IMR-90 (cell line): Measurements from ENCODE around the gene TSSK3. TPM values are rescaled to one million over a fixed set of nuclear protein-coding genes. Genes with fewer than 3 reads are reported as not detected.

Experiments used
- ATAC-seq: fragments of 200-7000 bp; cut with Tn5 transposase; 2 replicates; pipeline ENCODE4 v1.9.1; 2020; ENCODE audit warnings: low read depth, mild to moderate bottlenecking, moderate library complexity
- BruUV-seq: library from RNA; stranded (reverse); fragments of 400-500 nt; replicated peaks from 2 replicates; lab custom pipeline; 2021; lab: Mats Ljungman, UMichigan
- CTCF ChIA-PET: fragments of 300-600 bp; formaldehyde crosslinking; extraction: SDS; loops from one replicate; lab custom pipeline; 2021; ENCODE audit warnings: antibody characterized with exemption; lab: Yijun Ruan, JAX
- POLR2A ChIA-PET: fragments of 300-600 bp; sonication (Branson Sonifier 250); formaldehyde crosslinking; loops from one replicate; lab custom pipeline; 2022; ENCODE audit warnings: antibody characterized with exemption; ENCODE audit not compliant: unreplicated experiment; lab: Charles Lee
- DNase-seq: peaks from one replicate; pipeline ENCODE4 v3.0.0; 2013
- H2AFZ ChIP-seq: replicated peaks from 2 replicates; pipeline ENCODE3; 2013; ENCODE audit warnings: low read length, mild to moderate bottlenecking; ENCODE audit not compliant: poor library complexity
- H2AK5ac ChIP-seq: 2 replicates; pipeline ENCODE4 v1.6.1; 2013; ENCODE audit warnings: low read depth, low read length, inconsistent platforms
- H2AK9ac ChIP-seq: replicated peaks from 2 replicates; pipeline ENCODE3; 2013; ENCODE audit warnings: mild to moderate bottlenecking, low read depth, low read length, moderate library complexity; ENCODE audit not compliant: poor library complexity
- H2BK120ac ChIP-seq: 2 replicates; pipeline ENCODE4 v1.6.1; 2013; ENCODE audit warnings: low read depth, low read length, inconsistent platforms
- H2BK15ac ChIP-seq: 3 replicates; pipeline ENCODE4 v1.6.1; 2013; ENCODE audit warnings: low read depth, low read length, inconsistent platforms
- H2BK20ac ChIP-seq: 2 replicates; pipeline ENCODE4 v1.6.1; 2013; ENCODE audit warnings: low read depth, mild to moderate bottlenecking, inconsistent platforms, low read length, moderate library complexity
- H2BK5ac ChIP-seq: 2 replicates; pipeline ENCODE4 v1.6.1; 2013; ENCODE audit warnings: mild to moderate bottlenecking, low read depth, low read length, inconsistent platforms; ENCODE audit not compliant: poor library complexity, severe bottlenecking
- H3K14ac ChIP-seq: replicated peaks from 2 replicates; pipeline ENCODE4 v1.6.1; 2013; ENCODE audit warnings: low read depth, low read length, inconsistent platforms
- H3K18ac ChIP-seq: 2 replicates; pipeline ENCODE4 v1.6.1; 2013; ENCODE audit warnings: low read depth, low read length, control low read depth
- H3K23ac ChIP-seq: 2 replicates; pipeline ENCODE4 v1.6.1; 2013; ENCODE audit warnings: low read depth, low read length, inconsistent platforms
- H3K27ac ChIP-seq: 2 replicates; pipeline ENCODE4 v1.5.1; 2013; ENCODE audit warnings: mild to moderate bottlenecking, control low read depth, low read length; ENCODE audit not compliant: insufficient read depth
- H3K27me3 ChIP-seq: 2 replicates; pipeline ENCODE4 v1.6.1; 2013; ENCODE audit warnings: low read length; ENCODE audit not compliant: control insufficient read depth, insufficient read depth
- H3K36me3 ChIP-seq: 2 replicates; pipeline ENCODE4 v1.6.1; 2013; ENCODE audit warnings: low read length, mixed read lengths; ENCODE audit not compliant: control insufficient read depth, insufficient read depth
- H3K4ac ChIP-seq: 2 replicates; pipeline ENCODE4 v1.6.1; 2013; ENCODE audit warnings: low read depth, low read length, inconsistent platforms
- H3K4me1 ChIP-seq: 2 replicates; pipeline ENCODE4 v1.6.1; 2013; ENCODE audit warnings: low read length, mixed read lengths; ENCODE audit not compliant: control insufficient read depth, insufficient read depth
- H3K4me2 ChIP-seq: 2 replicates; pipeline ENCODE4 v1.6.1; 2013; ENCODE audit warnings: low read depth, mild to moderate bottlenecking, control low read depth, low read length, moderate library complexity
- H3K4me3 ChIP-seq: 2 replicates; pipeline ENCODE4 v1.5.1; 2013; ENCODE audit warnings: low read depth, mild to moderate bottlenecking, control low read depth, low read length, moderate library complexity; ENCODE audit not compliant: insufficient read depth
- H3K56ac ChIP-seq: 2 replicates; pipeline ENCODE4 v1.6.1; 2013; ENCODE audit warnings: low read length, inconsistent platforms; ENCODE audit not compliant: insufficient read depth; ENCODE audit errors: extremely low read depth
- H3K79me1 ChIP-seq, 2 experiments: 2 replicates each; pipeline ENCODE4 v1.6.1; 2013; ENCODE audit warnings: low read length in 2 of 2, inconsistent platforms in 1 of 2, low read depth in 1 of 2
- H3K9ac ChIP-seq: 2 replicates; pipeline ENCODE4 v1.6.1; 2013; ENCODE audit warnings: low read depth, low read length, control low read depth
- H3K9me1 ChIP-seq: 2 replicates; pipeline ENCODE4 v1.6.1; 2013; ENCODE audit warnings: low read length, inconsistent platforms; ENCODE audit not compliant: insufficient read depth
- H3K9me3 ChIP-seq: 2 replicates; pipeline ENCODE4 v1.6.1; 2013; ENCODE audit warnings: low read length; ENCODE audit not compliant: control insufficient read depth, insufficient read depth
- H4K20me1 ChIP-seq: 2 replicates; pipeline ENCODE4 v1.6.1; 2013; ENCODE audit warnings: low read length, inconsistent platforms; ENCODE audit not compliant: insufficient read depth
- H4K5ac ChIP-seq: 2 replicates; pipeline ENCODE4 v1.6.1; 2013; ENCODE audit warnings: mild to moderate bottlenecking, low read depth, low read length, control low read depth
- H4K8ac ChIP-seq, 2 experiments: 2 replicates each; pipeline ENCODE4 v1.6.1; 2013; ENCODE audit warnings: low read depth in 2 of 2, low read length in 2 of 2, control low read depth in 1 of 2, inconsistent platforms in 1 of 2
- H4K91ac ChIP-seq: 2 replicates; pipeline ENCODE4 v1.6.1; 2013; ENCODE audit warnings: low read depth, low read length, inconsistent platforms; ENCODE audit not compliant: insufficient read depth
- CEBPB ChIP-seq: IDR thresholded peaks from 2 replicates; pipeline ENCODE4 v1.6.1; 2012; ENCODE audit warnings: low read depth, low read length, improper control_type of control experiment
- CHD1 ChIP-seq: IDR thresholded peaks from 2 replicates; pipeline ENCODE4 v1.6.1; 2012; ENCODE audit warnings: low read depth, low read length, improper control_type of control experiment
- WGBS, 2 experiments: methylation state at CpG; one replicate each; pipeline versions ENCODE4 v1.1.5 to v1.1.7; 2013; ENCODE audit warnings: missing lambda C conversion rate in 2 of 2; ENCODE audit not compliant: insufficient read length in 1 of 2; ENCODE audit errors: extremely low coverage in 2 of 2; 5-methylcytosine and 5-hydroxymethylcytosine counted together
- dilution Hi-C: fragments of 300-500 bp; cut with HindIII; formaldehyde crosslinking; loops from one replicate; pipeline ENCODE4 v1.14.3; 2018; ENCODE audit warnings: low sequenced_read_pairs; ENCODE audit not compliant: unreplicated experiment
- in situ Hi-C: fragments of 300-500 bp; cut with MboI; formaldehyde crosslinking; loops from 3 replicates; pipeline ENCODE4 v1.14.3; 2019; ENCODE audit warnings: low sequenced_read_pairs, inconsistent platforms, mixed read lengths
- intact Hi-C: fragments of 100-400 bp; cut with micrococcal nuclease; formaldehyde crosslinking; loops from 2 replicates; pipeline ENCODE4 v1.10.0; 2022
- polyA plus RNA-seq, 3 experiments: library from polyadenylated mRNA; depleted of rRNA; stranded (reverse); fragments of >200 nt; gene quantifications; 2 replicates each; pipeline ENCODE4 v1.2.3, GENCODE V29; 2012; ENCODE audit warnings: low replicate concordance in 1 of 3
- total RNA-seq: library from RNA; depleted of rRNA; stranded (reverse); fragments of >200 nt; gene quantifications from 2 replicates; pipeline ENCODE4 v1.2.3, GENCODE V29; 2012

The TSSK3 gene
- total and polyA plus RNA-seq, 2 of the 4 experiments (the other 2 are of a cell fraction) = 0.96 TPM; not detected in 1

DNA sequence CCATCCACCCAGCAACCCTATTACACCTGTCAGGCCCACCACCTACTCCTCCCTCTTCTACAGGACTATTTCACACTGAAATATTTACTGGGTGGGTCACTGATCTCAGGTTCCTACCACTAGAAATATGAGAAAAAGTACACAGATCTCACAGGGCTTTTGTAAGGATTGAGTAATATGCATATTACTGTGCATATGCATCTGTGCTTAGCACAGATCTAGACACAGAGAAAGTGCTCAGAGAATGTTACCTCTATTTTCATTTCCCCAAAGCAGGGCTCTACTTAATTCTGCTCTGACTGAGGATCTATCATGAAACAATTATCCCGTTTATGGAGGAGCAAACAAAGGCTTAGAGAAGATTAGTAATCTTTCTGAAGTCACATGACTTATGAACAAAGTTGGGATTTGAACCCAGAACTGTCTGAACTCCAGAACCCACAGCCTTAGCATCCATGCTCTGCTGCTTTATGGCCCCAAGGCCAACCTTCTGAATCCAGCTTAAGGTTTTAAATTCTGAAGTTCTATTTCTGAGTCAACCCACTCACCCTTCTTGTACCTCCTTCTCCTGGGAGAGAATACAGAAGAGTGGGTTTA, 11.8 kb downstream of the TSSK3 start:
- CTCF ChIA-PET = no interaction called here
- Histone ChIP-seq H2BK20ac (no peak overlapping the region), H4K20me1 (peaks cover 4% of the 10 kb centered on the region; the same call in 1 of the 2 replicates), H2AFZ (no peak overlapping the region), H3K9me1 (no peaks in the 10 kb centered on the region), H4K8ac (no peak overlapping the region), H2AK5ac (no peak overlapping the region), H2BK15ac (no peak overlapping the region), H3K9me3 (no peaks in the 10 kb centered on the region), H3K56ac (no peak overlapping the region), H3K14ac (no peak overlapping the region), H3K9ac (no peak overlapping the region), H2AK9ac (no peak overlapping the region), H4K5ac (no peak overlapping the region), H3K18ac (no peak overlapping the region), H3K4me1 (no peaks in the 10 kb centered on the region), H3K36me3 (peaks cover 64% of the 10 kb centered on the region), H3K4ac (no peak overlapping the region), H3K4me2 (no peak overlapping the region), H2BK120ac (no peak overlapping the region), H3K27ac (no peak overlapping the region), H2BK5ac (no peak overlapping the region), H3K4me3 (no peak overlapping the region), H3K27me3 (no peaks in the 10 kb centered on the region), H4K91ac (no peak overlapping the region), H3K79me1 (peaks cover 3 to 12% of the 10 kb centered on the region in 2 experiments; a peak in 3 of 4 replicates), H3K23ac (no peak overlapping the region)
- POLR2A ChIA-PET = no interaction called here
- ATAC-seq = no peak
- in situ Hi-C loops = no loop called here
- no peak for TF ChIP-seq CEBPB
- no peak for TF ChIP-seq CHD1
- intact Hi-C loops = no loop called here
- BruUV-seq = no TSS peak
- WGBS, 2 experiments = no CpG with 5 or more reads among the region's 1 CpG
- dilution Hi-C loops = no loop called here
- no peak for DNase-seq
